T-helper 9 cell (primary cell): ENCODE data around the gene NME9.

Experiments used
- DNase-seq: peaks from one replicate; pipeline ENCODE4 v3.0.0-alpha.2; 2020

Gene NME9

DNA sequence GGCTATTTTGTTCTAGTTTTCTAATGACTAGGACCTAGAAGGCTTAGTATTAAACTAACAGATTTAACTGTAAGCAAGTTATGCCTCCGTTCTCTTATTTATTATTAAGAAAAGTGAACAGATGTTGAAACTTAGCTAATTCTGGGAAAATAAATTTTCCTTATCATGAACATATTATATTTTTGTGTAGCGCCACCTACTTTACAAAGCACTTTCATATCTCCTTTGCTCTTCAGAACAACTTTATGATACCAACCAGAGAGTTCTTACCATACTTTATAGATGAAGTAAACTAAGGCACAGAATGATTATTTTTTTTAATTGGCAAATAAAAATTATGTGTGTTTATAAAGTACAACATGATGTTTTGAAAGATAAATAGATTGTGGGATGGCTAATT lies 59.4 kb downstream of the NME9 start:
- no peak for DNase-seq

DNA sequence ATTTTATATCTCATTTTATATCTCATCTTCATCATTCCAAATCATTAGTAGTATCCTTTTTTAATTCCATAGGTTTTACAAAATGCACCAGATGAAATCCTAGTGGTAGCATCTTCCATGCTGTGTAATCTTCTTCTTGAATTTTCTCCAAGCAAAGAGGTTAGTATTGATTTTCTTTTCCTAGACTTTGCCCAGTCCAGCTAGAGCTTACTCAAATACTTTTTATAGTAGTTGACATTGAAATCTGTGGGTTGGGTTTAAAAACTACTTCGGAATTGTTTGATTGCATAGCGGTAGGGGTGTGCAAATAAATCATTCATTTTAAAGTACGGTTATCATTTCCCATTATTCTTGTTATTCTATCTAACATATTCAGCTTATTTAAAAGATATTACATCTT lies 62.6 kb downstream of the NME9 start:
- no peak for DNase-seq

DNA sequence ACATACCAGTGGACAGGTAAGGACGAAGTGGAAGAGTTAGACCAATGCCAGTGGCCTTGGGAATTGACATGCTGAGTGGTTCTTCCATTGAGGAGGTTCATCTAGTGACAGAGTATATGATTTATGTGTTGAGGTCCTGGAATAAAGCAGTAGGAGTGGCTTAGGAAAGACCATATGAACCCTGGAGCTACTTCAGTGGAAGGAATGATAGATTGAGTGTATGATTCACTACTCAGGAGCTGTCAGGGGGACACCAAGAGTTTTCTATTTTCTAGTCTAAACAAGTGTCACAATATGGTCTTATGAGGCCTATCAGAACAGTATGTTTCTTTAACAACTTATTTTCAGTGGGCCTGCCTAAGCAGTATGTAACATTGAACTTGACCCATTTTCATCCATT lies 63.9 kb downstream of the NME9 start:
- no peak for DNase-seq

GRCh38 chr3:138263104-138263503 lies 66.5 kb downstream of the NME9 start:
- no peak for DNase-seq

- no peak for DNase-seq
Measured at GRCh38 chr3:138260611-138261010, 69.0 kb downstream of the NME9 start.

- no peak for DNase-seq
Measured at GRCh38 chr3:138259126-138259525, 70.5 kb downstream of the NME9 start.

- DNase-seq = no peak
Measured at GRCh38 chr3:138257986-138258385, 71.7 kb downstream of the NME9 start.

DNA sequence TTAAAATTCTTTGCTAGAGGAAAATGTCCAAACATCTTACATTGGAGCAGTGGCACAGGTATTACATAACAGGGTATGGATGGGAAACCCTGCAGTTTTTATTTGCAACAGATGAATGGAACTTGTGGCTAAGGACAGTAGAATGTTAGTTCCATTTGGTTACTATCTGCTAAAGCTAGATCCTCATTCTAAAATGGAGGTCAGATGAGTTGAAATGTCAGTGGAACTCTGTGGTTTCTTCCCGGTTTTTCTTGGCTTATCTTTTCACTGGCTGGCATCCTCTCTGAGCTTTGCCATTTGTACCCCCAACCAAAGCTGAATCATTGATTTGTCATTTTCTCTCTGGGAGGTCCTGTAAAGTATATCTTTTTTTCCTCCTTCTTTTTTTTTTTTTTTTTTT lies 73.6 kb downstream of the NME9 start:
- DNase-seq = no peak

DNA sequence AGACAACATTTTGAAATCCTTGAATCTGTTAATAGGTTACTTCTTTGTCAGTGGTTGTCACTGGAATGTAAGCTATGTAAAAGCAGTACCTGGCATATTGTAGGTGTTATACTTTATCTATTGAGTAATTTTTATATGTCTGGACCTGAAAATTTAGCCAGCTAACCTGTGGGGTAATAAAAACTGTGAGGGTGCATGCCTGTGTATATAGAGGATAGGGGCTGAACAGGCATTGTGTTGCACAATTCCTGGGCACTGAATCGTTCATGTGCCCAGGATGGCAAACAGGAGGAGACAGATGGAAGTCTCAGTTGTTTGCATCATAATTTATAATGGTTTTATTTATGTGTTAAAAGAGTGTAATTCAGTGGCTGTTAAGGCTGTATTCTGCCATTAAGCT lies 75.4 kb downstream of the NME9 start:
- no peak for DNase-seq

GRCh38 chr3:138253609-138254008 lies 76.0 kb downstream of the NME9 start:
- no peak for DNase-seq
